IMR-90 (cell line): ENCODE results near the gene TNFSF12.

Experiments
- CTCF ChIP-seq: conservative IDR thresholded peaks from 2 replicates; pipeline ENCODE4 v1.5.1; 2012; ENCODE audit warnings: mild to moderate bottlenecking, low read depth, low read length, improper control_type of control experiment
- MAFK ChIP-seq: IDR thresholded peaks from 2 replicates; pipeline ENCODE4 v1.6.1; 2012; ENCODE audit warnings: low read depth, low read length, improper control_type of control experiment
- POLR2A ChIP-seq: IDR thresholded peaks from 2 replicates; pipeline ENCODE4 v1.6.1; 2012; ENCODE audit warnings: mild to moderate bottlenecking, low read depth, low read length
- RCOR1 ChIP-seq: IDR thresholded peaks from 2 replicates; pipeline ENCODE4 v1.6.1; 2012; ENCODE audit warnings: mild to moderate bottlenecking, low read length, improper control_type of control experiment; ENCODE audit not compliant: insufficient replicate concordance
- SMC3 ChIP-seq: fragments of 150-350 bp; IDR thresholded peaks from 2 replicates; pipeline ENCODE4 v1.6.1; 2016; ENCODE audit warnings: low read depth, mild to moderate bottlenecking, antibody characterized with exemption, low read length, moderate library complexity
- TF ChIP-seq, protein P1 (sequence below): fragments of 150-350 bp; IDR thresholded peaks from 2 replicates; pipeline ENCODE4 v1.6.1; 2016; ENCODE audit warnings: low read depth, mild to moderate bottlenecking, low read length, moderate library complexity, borderline replicate concordance
- TF ChIP-seq, protein P2 (sequence below): fragments of 150-350 bp; IDR thresholded peaks from 2 replicates; pipeline ENCODE4 v1.6.1; 2017; ENCODE audit warnings: mild to moderate bottlenecking, antibody characterized with exemption, low read length, low read depth

- TF ChIP-seq POLR2A = no peak
- TF ChIP-seq, protein P1, sequence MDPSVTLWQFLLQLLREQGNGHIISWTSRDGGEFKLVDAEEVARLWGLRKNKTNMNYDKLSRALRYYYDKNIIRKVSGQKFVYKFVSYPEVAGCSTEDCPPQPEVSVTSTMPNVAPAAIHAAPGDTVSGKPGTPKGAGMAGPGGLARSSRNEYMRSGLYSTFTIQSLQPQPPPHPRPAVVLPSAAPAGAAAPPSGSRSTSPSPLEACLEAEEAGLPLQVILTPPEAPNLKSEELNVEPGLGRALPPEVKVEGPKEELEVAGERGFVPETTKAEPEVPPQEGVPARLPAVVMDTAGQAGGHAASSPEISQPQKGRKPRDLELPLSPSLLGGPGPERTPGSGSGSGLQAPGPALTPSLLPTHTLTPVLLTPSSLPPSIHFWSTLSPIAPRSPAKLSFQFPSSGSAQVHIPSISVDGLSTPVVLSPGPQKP = no peak
- TF ChIP-seq, protein P2, sequence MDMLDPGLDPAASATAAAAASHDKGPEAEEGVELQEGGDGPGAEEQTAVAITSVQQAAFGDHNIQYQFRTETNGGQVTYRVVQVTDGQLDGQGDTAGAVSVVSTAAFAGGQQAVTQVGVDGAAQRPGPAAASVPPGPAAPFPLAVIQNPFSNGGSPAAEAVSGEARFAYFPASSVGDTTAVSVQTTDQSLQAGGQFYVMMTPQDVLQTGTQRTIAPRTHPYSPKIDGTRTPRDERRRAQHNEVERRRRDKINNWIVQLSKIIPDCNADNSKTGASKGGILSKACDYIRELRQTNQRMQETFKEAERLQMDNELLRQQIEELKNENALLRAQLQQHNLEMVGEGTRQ = no peak
- TF ChIP-seq CTCF = no peak
- no peak for TF ChIP-seq MAFK
- no peak for TF ChIP-seq RCOR1
- TF ChIP-seq SMC3 = no peak
Observed at GRCh38 chr17:7508846-7509245, 40.0 kb upstream of the TNFSF12 start.
